ENCODE measurements around the gene AMBRA1.

The AMBRA1 gene

DNA sequence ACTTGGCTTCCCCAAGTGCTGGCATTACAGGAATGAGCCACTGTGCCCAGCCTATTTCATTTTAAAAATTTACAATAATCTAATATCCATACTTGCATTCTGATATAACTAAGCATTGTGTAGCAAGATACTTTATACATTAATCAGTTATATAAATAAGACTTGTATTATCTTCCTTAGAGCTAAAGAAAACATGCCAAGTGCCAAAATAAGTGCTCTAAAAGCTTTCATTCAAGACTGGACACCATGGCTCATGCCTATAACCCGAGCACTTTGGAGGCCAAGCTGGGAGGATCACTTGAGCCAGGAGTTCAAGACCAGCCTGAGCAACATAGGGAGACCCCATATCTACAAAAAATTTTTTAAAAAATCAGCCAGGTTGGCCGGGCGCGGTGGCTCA is 123.9 kb downstream of the AMBRA1 start:
- DNase-seq (ENCODE audit: low read depth): no peak
- TF ChIP-seq, protein P1, sequence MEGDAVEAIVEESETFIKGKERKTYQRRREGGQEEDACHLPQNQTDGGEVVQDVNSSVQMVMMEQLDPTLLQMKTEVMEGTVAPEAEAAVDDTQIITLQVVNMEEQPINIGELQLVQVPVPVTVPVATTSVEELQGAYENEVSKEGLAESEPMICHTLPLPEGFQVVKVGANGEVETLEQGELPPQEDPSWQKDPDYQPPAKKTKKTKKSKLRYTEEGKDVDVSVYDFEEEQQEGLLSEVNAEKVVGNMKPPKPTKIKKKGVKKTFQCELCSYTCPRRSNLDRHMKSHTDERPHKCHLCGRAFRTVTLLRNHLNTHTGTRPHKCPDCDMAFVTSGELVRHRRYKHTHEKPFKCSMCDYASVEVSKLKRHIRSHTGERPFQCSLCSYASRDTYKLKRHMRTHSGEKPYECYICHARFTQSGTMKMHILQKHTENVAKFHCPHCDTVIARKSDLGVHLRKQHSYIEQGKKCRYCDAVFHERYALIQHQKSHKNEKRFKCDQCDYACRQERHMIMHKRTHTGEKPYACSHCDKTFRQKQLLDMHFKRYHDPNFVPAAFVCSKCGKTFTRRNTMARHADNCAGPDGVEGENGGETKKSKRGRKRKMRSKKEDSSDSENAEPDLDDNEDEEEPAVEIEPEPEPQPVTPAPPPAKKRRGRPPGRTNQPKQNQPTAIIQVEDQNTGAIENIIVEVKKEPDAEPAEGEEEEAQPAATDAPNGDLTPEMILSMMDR (IDR thresholded peaks at IDR 0.05; ENCODE audit: insufficient read depth, low read depth, low read length, missing control alignments): no peak
- no peak overlapping the region for H3K4me3 ChIP-seq (ENCODE audit: low read depth, low read length)

DNA sequence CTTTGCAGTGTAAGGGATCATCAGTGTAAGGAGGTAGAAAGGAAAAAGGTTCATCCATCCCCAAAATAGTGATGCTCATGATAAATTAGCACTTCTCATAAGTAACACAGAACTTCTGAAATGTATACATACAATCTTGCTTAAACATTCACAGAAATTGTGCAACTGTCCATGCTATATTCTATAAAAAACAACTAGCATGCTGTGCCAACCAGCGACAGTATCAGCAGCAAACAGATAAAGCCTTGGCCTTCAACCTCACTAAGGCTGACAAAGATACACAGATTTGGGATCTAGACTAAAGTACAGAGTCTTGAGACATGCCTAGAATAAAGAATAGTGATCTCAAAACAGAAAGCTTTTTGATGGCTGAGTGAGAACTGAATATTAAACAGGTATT is 128.1 kb downstream of the AMBRA1 start:
- TF ChIP-seq, protein P1 (IDR thresholded peaks at IDR 0.05; ENCODE audit: insufficient read depth, low read depth, low read length, missing control alignments): no peak
- no peak overlapping the region for H3K4me3 ChIP-seq (ENCODE audit: low read depth, low read length)
- no peak for DNase-seq (ENCODE audit: low read depth)

DNA sequence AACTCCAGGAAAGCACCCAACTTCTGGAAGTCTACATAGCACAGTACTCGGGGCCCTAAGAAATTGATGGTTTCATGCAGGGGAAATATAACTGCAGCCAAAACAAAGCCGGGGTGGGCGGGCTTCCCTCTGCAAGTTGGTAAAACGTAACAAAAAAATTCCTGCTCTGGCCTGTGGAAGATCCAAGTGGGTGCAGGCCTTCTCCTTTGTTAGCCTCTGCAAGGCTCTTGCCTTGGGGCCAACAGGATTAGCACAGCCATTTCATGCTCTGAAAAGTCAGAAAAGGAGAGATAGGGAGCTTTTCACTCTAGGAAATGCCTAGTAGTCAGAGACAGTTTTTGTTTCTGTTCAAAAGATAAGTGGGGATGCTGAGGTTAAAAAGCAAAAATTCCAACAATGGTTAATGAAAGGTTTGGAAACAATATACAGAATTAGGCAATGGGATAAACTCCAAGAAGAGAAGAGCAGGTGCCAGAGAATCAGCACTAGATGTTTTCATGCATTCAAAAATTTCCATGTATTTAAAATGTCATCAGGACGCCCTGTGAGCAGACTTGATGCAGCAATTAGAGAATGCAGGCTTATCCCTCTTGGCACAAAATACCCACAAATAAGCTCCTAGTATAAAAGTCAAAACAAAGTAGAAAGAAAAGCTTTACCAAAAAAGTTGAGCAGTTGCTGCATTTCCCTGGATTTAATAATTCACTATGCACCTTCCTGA is 130.0 kb downstream of the AMBRA1 start:
- no peak for DNase-seq (ENCODE audit: low read depth)
- no peak overlapping the region for H3K4me3 ChIP-seq (ENCODE audit: low read depth, low read length)
- TF ChIP-seq, protein P1 (IDR thresholded peaks at IDR 0.05; ENCODE audit: insufficient read depth, low read depth, low read length, missing control alignments): no peak

GRCh38 chr11:46461461-46461927 is 132.3 kb downstream of the AMBRA1 start:
- TF ChIP-seq, protein P1 (IDR thresholded peaks at IDR 0.05; ENCODE audit: insufficient read depth, low read depth, low read length, missing control alignments): no peak
- DNase-seq (ENCODE audit: low read depth): no peak
- no peak overlapping the region for H3K4me3 ChIP-seq (ENCODE audit: low read depth, low read length)

DNA sequence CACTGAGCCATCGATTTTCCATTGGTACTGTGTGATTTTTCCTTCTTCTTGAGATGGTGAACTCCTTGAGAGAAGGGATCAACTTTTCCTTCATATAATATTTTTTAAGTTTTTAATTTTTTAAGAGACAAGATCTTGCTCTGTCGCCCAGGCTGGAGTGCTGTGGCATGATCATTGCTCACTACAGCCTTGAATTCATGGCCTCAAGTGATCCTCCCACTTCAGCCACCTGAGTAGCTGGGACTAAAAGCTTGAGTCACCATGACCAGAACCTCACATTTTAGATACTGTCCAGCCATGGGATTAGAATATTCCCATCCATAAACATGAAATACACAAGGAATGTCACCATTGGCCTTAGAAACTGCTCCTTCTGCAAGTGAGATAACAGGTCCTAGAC is 135.3 kb downstream of the AMBRA1 start:
- DNase-seq (ENCODE audit: low read depth): no peak
- TF ChIP-seq, protein P1 (IDR thresholded peaks at IDR 0.05; ENCODE audit: insufficient read depth, low read depth, low read length, missing control alignments): no peak
- no peak overlapping the region for H3K4me3 ChIP-seq (ENCODE audit: low read depth, low read length)

DNA sequence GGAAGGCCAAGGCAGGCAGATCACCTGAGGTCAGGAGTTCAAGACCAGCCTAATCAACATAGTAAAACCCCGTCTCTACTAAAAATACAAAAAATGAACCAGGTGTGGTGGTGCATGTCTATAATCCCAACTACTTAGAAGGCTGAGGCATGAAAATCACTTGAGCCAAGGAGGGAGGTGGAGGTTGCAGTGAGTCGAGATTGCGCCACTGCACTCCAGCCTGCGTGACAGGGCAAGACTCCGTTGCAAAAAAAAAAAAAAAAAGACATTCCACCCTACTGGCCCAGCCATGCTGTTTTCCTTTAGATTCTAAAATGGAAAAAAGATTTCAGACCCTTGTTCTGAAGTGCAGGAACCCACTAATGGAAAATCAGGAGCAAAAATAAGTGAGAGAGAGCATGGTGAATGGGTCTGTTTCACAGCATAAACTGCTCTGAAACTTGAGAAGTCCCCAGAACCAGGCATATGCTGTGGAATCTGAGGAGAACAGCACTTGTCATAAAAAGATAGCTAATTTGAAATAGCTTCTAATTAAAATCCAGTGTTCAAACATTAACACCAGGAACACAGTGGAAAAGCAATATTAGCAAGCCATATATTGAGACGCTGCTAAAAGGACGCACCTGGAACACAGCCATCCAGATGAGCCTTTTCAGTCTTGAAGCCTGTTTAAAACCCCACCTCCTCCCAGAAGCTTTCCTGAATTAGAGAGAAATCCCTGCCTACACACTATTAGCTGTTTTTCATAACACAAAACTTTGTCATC is 136.0 kb downstream of the AMBRA1 start:
- TF ChIP-seq, protein P1 (IDR thresholded peaks at IDR 0.05; ENCODE audit: insufficient read depth, low read depth, low read length, missing control alignments): no peak
- no peak for DNase-seq (ENCODE audit: low read depth)
- H3K4me3 ChIP-seq (ENCODE audit: low read depth, low read length): no peak overlapping the region

All from GM12865 (cell line).